Muscle of leg (tissue), 11 donors: ENCODE data around the gene ZNF585A. TPM values are rescaled to one million over a fixed set of nuclear protein-coding genes. Genes with fewer than 3 reads are reported as not detected.
"Not testable (repeated sequence)": the region's sequence is repeated elsewhere in the genome, so short reads cannot be mapped to it uniquely, and the experiment has no call there.

Experiments used
- DNase-seq: peaks from one replicate; pipeline ENCODE4 v3.0.0; 2013
- H3K27ac ChIP-seq: one replicate; pipeline ENCODE4 v1.5.1; 2013; ENCODE audit warnings: mild to moderate bottlenecking, low read length, control low read depth
- H3K27me3 ChIP-seq: one replicate; pipeline ENCODE4 v1.6.1; 2013; ENCODE audit warnings: low read length; ENCODE audit not compliant: control insufficient read depth, insufficient read depth
- H3K36me3 ChIP-seq: one replicate; pipeline ENCODE4 v1.6.1; 2013; ENCODE audit warnings: low read length; ENCODE audit not compliant: control insufficient read depth, insufficient read depth
- H3K4me1 ChIP-seq: one replicate; pipeline ENCODE4 v1.6.1; 2013; ENCODE audit warnings: low read length; ENCODE audit not compliant: control insufficient read depth, insufficient read depth
- H3K4me3 ChIP-seq: one replicate; pipeline ENCODE4 v1.5.1; 2013; ENCODE audit warnings: low read length, control low read depth
- H3K9me3 ChIP-seq: replicated peaks from 2 replicates; pipeline ENCODE4 v1.6.1; 2013; ENCODE audit warnings: low read depth, low read length; ENCODE audit not compliant: control insufficient read depth
- WGBS: methylation state at CpG from one replicate; pipeline ENCODE4 v1.1.5; 2013; ENCODE audit warnings: missing lambda C conversion rate; ENCODE audit not compliant: insufficient coverage; 5-methylcytosine and 5-hydroxymethylcytosine counted together
- polyA plus RNA-seq, 8 donors: library from polyadenylated mRNA; unstranded; fragments of 120-200 nt; gene quantifications; one replicate each; pipeline versions ENCODE4 v1.2.1 to v1.2.3, GENCODE V29; 2013; ENCODE audit warnings: inconsistent platforms in 1 of 8, low replicate concordance in 1 of 8; ENCODE audit not compliant: insufficient read length in 8 of 8, insufficient read depth in 1 of 8
- total RNA-seq: library from RNA; stranded (reverse); fragments of 120-200 nt; gene quantifications from one replicate; pipeline ENCODE4 v1.2.4, GENCODE V29; 2013

Gene ZNF585A
- total and polyA plus RNA-seq, 9 donors, result 5.9 to 14.8 (median 8.5) TPM

DNA sequence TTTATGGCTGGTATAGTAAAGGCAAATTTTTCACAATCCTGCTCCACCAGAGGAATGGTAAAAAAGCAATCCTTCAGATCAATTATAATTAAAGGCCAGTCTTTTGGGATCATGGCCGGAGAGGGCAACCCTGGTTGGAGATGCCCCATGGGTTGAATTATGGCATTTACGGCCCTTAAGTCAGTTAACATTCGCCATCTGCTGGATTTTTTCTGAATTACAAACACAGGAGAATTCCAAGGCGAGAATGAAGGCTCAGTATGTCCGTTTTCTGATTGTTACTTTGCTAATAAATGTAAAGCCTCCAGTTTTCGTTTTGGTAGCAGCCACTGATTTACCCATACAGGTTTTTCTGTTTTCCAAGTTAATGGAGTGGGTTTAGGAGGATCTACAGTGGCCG lies 60.7 kb downstream of the ZNF585A start:
- not testable (repeated sequence) for H3K4me1 ChIP-seq, H3K4me3 ChIP-seq, DNase-seq, H3K27me3 ChIP-seq, H3K27ac ChIP-seq
- WGBS, result 85% methylated on average over 3 of the region's 7 CpGs
- Histone ChIP-seq H3K36me3 (peaks cover 27% of the 10 kb centered on the region), H3K9me3 (peaks cover 48% of the 10 kb centered on the region)

DNA sequence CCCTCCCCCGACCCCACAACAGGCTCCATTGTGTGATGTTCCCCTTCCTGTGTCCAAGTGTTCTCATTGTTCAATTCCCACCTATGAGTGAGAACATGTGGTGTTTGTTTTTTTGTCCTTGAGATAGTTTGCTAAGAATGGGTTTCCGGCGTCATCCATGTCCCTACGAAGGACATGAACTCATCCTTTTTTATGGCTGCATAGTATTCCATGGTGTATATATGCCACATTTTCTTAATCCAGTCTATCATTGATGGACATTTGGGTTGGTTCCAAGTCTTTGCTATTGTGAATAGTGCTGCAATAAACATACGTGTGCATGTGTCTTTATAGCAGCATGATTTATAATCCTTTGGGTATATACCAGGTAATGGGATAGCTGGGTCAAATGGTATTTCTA lies 68.4 kb downstream of the ZNF585A start:
- H3K4me3 ChIP-seq, H3K27ac ChIP-seq, H3K27me3 ChIP-seq, H3K4me1 ChIP-seq, DNase-seq: not testable (repeated sequence)
- peaks cover 23% of the 10 kb centered on the region for H3K36me3 ChIP-seq
- WGBS, result no CpG with 5 or more reads among the region's 5 CpGs
- peaks cover 38% of the 10 kb centered on the region for H3K9me3 ChIP-seq

DNA sequence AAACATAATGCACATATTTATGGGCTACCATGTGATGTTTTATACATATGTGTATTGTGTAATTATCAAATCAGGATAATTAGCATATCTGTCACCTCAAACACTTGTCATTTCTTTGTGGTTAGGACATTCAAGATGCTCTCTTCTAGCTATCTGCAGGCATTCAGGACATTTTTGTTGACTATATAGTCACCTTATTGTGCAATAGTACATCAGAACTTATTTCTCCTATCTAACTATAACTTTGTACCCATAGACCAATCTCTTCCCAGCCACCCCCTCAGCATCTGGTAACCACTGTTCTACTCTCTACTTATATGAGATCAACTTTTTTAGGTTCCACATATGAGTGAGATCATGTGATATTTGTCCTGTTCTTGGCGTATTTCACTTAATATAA lies 73.9 kb downstream of the ZNF585A start:
- no peak for DNase-seq
- H3K4me1 ChIP-seq, result no peaks in the 10 kb centered on the region
- H3K27ac ChIP-seq, result no peak overlapping the region
- no peaks in the 10 kb centered on the region for H3K27me3 ChIP-seq
- no CpG with 5 or more reads among the region's 1 CpG for whole genome bisulfite sequencing
- peaks cover 40% of the 10 kb centered on the region for H3K9me3 ChIP-seq
- H3K36me3 ChIP-seq, result peaks cover 26% of the 10 kb centered on the region
- no peak overlapping the region for H3K4me3 ChIP-seq

DNA sequence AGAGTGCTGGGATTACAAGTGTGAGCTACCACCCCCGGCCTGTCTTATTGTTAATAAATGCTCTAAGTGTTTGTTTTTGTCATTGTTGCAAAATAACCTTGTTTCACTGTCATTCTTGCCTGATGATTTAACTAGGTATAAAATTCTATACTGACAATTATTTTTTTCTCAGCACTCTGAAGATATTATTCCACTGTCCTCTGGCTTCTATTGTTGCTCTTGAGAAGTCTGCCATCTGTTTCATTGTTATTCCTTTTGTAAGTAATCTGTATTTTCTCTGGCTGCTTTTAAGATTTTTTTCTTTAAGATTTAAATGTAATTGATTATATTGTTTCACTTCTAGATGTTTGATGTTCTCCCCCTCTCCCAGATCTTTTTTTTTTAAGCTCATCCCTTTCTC lies 76.6 kb downstream of the ZNF585A start:
- Histone ChIP-seq H3K4me1 (no peaks in the 10 kb centered on the region), H3K27ac (no peak overlapping the region), H3K27me3 (no peaks in the 10 kb centered on the region), H3K36me3 (peaks cover 34% of the 10 kb centered on the region), H3K9me3 (peaks cover 43% of the 10 kb centered on the region), H3K4me3 (no peak overlapping the region)
- WGBS, result no CpG with 5 or more reads among the region's 1 CpG
- no peak for DNase-seq

Other genes starting within 250 kb of the ZNF585A start
- gene ZNF420, start 94.3 kb downstream of the ZNF585A start, total RNA-seq, result 18.3 TPM
- gene ZNF420, start 94.3 kb downstream of the ZNF585A start, polyA plus RNA-seq, result 10 to 100 TPM in 7 of 8 donors, 1 to 10 TPM in 1; 8.9 to 14.0 (median 13.6) TPM
- 18.2 TPM for gene ZNF585B, start 37.8 kb upstream of the ZNF585A start, total RNA-seq
- 10 to 100 TPM in 1 of 8 donors, 1 to 10 TPM in 7; 7.2 to 10.7 (median 8.0) TPM for gene ZNF585B, start 37.8 kb upstream of the ZNF585A start, polyA plus RNA-seq
- gene ZNF383, start 45.5 kb upstream of the ZNF585A start, total RNA-seq, result 12.5 TPM
- gene ZNF383, start 45.5 kb upstream of the ZNF585A start, polyA plus RNA-seq, result 10 to 100 TPM in 2 of 8 donors, 1 to 10 TPM in 6; 6.8 to 10.9 (median 8.8) TPM
- gene ZNF527, start 198.4 kb upstream of the ZNF585A start, total RNA-seq, result 7.6 TPM
- 1 to 10 TPM; 4.5 to 7.0 (median 5.7) TPM for gene ZNF527, start 198.4 kb upstream of the ZNF585A start, polyA plus RNA-seq